HCT116 (cell line): ENCODE data around the gene ARSG. TPM values are rescaled to one million over a fixed set of nuclear protein-coding genes. Genes with fewer than 3 reads are reported as not detected.
"Not testable (repeated sequence)": the region's sequence is repeated elsewhere in the genome, so short reads cannot be mapped to it uniquely, and the experiment has no call there.

Experiments used
- ATAC-seq: fragments of 200-7000 bp; cut with Tn5 transposase; 2 replicates; pipeline ENCODE4 v1.9.1; 2020; ENCODE audit warnings: mild to moderate bottlenecking, moderate library complexity
- BruUV-seq: library from RNA; stranded (reverse); fragments of 400-500 nt; replicated peaks from 2 replicates; lab custom pipeline; 2021; lab: Mats Ljungman, UMichigan
- CTCF ChIA-PET: fragments of 300-600 bp; sonication (Branson Sonifier 250); formaldehyde crosslinking; loops from one replicate; lab custom pipeline; 2021; ENCODE audit warnings: antibody characterized with exemption; lab: Charles Lee
- POLR2A ChIA-PET: fragments of 300-600, 350-600 bp; sonication (Branson Sonifier 250); formaldehyde crosslinking; loops from one replicate; lab custom pipeline; 2021; ENCODE audit warnings: antibody characterized with exemption; lab: Charles Lee
- RAD21 ChIA-PET, 2 experiments: fragments of 300-600 bp; sonication (Branson Sonifier 250); formaldehyde crosslinking; loops; one replicate each; lab custom pipeline; 2023; ENCODE audit warnings: low total read pairs in 2 of 2; ENCODE audit not compliant: uncharacterized antibody in 2 of 2, unreplicated experiment in 2 of 2, low non-redundant PET in 1 of 2; lab: Charles Lee
- DNase-seq: peaks from one replicate; pipeline ENCODE4 v3.0.0-alpha.2; 2010; ENCODE audit warnings: low read depth, low spot score
- H2AFZ ChIP-seq: fragments of 200-600 bp; shearing (Covaris generic), sonication (generic); 2 replicates; pipeline ENCODE4 v1.6.1; 2017; ENCODE audit warnings: low read depth, mixed run types, mixed read lengths, antibody characterized with exemption, low read length; ENCODE audit not compliant: poor library complexity, severe bottlenecking
- H3K27ac ChIP-seq: 2 replicates; pipeline ENCODE4 v1.5.1; 2012; ENCODE audit warnings: low read depth, low read length
- H3K27me3 ChIP-seq: fragments of 200-600 bp; sonication (generic); 2 replicates; pipeline ENCODE4 v1.6.1; 2016; ENCODE audit warnings: mixed run types, low read length, mixed read lengths; ENCODE audit not compliant: insufficient read depth
- H3K36me3 ChIP-seq, 2 experiments: fragments of 200-500 bp in 1 of 2; fragments of 200-600 bp in 1 of 2; sonication (Bioruptor generic) in 1 of 2; sonication (generic) in 1 of 2; 2 replicates each; pipeline versions ENCODE4 v1.5.1 to v1.6.1; 2014 to 2016; ENCODE audit warnings: low read length in 2 of 2, inconsistent platforms in 1 of 2, mixed read lengths in 1 of 2, mixed run types in 1 of 2; ENCODE audit not compliant: insufficient read depth in 2 of 2, control insufficient read depth in 1 of 2
- H3K4me1 ChIP-seq, 2 experiments: fragments of 200-600 bp in 1 of 2; sonication (generic) in 1 of 2; 2 replicates each; pipeline versions ENCODE4 v1.5.1 to v1.6.1; 2012 to 2017; ENCODE audit warnings: low read length in 2 of 2, inconsistent platforms in 1 of 2, mild to moderate bottlenecking in 1 of 2, mixed read lengths in 1 of 2, mixed run types in 1 of 2, moderate library complexity in 1 of 2; ENCODE audit not compliant: insufficient read depth in 2 of 2, control insufficient read depth in 1 of 2
- H3K4me2 ChIP-seq: fragments of 200-600 bp; sonication (generic); 2 replicates; pipeline ENCODE4 v1.6.1; 2017; ENCODE audit warnings: mixed run types, low read length, mixed read lengths
- H3K4me3 ChIP-seq, 2 experiments: fragments of 200-600 bp in 1 of 2; sonication (generic) in 1 of 2; replicated peaks in 1 of 2; 2 replicates each; pipeline ENCODE4 v1.5.1; 2011 to 2016; ENCODE audit warnings: low read length in 2 of 2, control low read depth in 1 of 2, low read depth in 1 of 2, mild to moderate bottlenecking in 1 of 2, mixed read lengths in 1 of 2, mixed run types in 1 of 2
- H3K79me2 ChIP-seq: fragments of 200-600 bp; sonication (generic); 2 replicates; pipeline ENCODE4 v1.6.1; 2017; ENCODE audit warnings: mild to moderate bottlenecking, mixed run types, low read length, moderate library complexity, mixed read lengths; ENCODE audit not compliant: insufficient read depth
- H3K9ac ChIP-seq: fragments of 200-600 bp; sonication (generic); 2 replicates; pipeline ENCODE4 v1.6.1; 2016; ENCODE audit warnings: low read length, mixed read lengths
- H3K9me2 ChIP-seq: fragments of 200-600 bp; sonication (generic), shearing (Covaris generic); 2 replicates; pipeline ENCODE4 v1.6.1; 2017; ENCODE audit warnings: mixed run types, mild to moderate bottlenecking, moderate library complexity; ENCODE audit not compliant: insufficient read depth
- H3K9me3 ChIP-seq, 2 experiments: fragments of 200-500 bp in 1 of 2; fragments of 200-600 bp in 1 of 2; sonication (Bioruptor generic) in 1 of 2; sonication (generic) in 1 of 2; 2 replicates each; pipeline ENCODE4 v1.6.1; 2014 to 2017; ENCODE audit warnings: low read length in 2 of 2, mixed read lengths in 2 of 2, inconsistent platforms in 1 of 2, low read depth in 1 of 2, mild to moderate bottlenecking in 1 of 2, mixed run types in 1 of 2, moderate library complexity in 1 of 2; ENCODE audit not compliant: control insufficient read depth in 1 of 2, insufficient read depth in 1 of 2
- H4K20me1 ChIP-seq: fragments of 200-600 bp; sonication (generic), shearing (Covaris generic); 2 replicates; pipeline ENCODE4 v1.6.1; 2017; ENCODE audit warnings: mixed run types, mild to moderate bottlenecking, moderate library complexity; ENCODE audit not compliant: insufficient read depth
- intact Hi-C: fragments of 100-400 bp; cut with micrococcal nuclease; formaldehyde crosslinking; loops from 2 replicates; pipeline ENCODE4 v1.10.0; 2022
- total RNA-seq: library from RNA; stranded (reverse); gene quantifications from one replicate; pipeline ENCODE4 v1.2.1, GENCODE V29; 2021; ENCODE audit not compliant: unreplicated experiment

Gene ARSG
- total RNA-seq, 1 experiment from 2014 or later, result 17.1 TPM

DNA sequence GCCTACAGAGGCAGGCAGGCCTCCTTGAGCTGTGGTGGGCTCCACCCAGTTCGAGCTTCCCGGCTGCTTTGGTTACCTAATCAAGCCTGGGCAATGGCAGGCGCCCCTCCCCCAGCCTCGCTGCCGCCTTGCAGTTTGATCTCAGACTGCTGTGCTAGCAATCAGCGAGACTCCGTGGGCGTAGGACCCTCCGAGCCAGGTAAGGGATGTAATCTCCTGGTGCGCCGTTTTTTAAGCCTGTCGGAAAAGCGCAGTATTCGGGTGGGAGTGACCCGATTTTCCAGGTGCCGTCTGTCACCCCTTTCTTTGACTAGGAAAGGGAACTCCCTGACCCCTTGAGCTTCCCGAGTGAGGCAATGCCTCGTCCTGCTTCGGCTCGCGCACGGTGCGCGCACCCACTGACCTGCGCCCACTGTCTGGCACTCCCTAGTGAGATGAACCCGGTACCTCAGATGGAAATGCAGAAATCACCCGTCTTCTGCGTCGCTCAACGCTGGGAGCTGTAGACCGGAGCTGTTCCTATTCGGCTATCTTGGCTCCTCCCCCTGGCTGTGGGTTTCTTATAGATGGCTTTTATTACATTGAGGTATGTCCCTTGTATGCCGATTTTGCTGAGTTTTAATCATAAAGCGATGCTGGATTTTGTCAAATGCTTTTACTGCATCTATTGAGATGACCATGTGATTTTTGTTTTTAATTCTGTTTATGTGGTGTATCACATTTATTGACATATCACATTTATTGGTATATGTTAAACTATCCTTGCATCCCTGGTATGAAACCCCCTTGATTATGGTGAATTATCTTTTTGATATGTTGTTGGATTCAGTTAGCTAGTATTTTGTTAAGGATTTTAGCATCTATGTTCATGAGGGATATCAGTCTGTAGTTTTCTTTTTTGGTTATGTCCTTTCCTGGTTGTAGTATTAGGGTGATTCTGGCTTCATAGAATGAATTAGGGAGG lies 122.6 kb downstream of the ARSG start:
- POLR2A ChIA-PET, H4K20me1 ChIP-seq, BruUV-seq, H3K4me1 ChIP-seq, H3K79me2 ChIP-seq, CTCF ChIA-PET, H3K27ac ChIP-seq, H3K4me3 ChIP-seq, intact Hi-C loops, DNase-seq, H3K27me3 ChIP-seq, H3K9me3 ChIP-seq, H3K9me2 ChIP-seq, H3K36me3 ChIP-seq, H2AFZ ChIP-seq, ATAC-seq, H3K9ac ChIP-seq, H3K4me2 ChIP-seq: not testable (repeated sequence)
- RAD21 ChIA-PET, result interaction anchor here in 1 of 2 experiments (1.1 kb wide), 1 partner anchor 14 kb away, joined by 3 read pairs; no protein-coding TSS in a partner anchor

DNA sequence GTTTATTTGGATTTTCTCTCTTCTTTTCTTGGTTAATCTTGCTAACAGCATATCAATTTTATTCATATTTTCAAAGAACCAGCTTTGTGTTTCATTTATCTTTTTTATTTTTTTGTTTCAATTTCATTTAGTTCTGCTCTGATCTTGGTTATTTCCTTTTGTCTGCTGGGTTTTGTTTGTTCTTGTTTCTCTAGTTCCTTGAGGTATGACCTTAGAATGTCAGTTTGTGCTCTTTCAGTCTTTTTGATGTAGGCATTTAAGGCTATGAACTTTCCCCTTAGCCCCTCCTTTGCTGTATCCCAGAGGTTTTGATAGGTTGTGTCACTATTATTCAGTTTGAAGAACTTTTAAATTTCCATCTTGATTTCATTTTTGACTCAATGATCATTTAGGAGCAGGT lies 123.6 kb downstream of the ARSG start:
- ATAC-seq, H3K4me2 ChIP-seq, H3K4me1 ChIP-seq, DNase-seq, BruUV-seq, H3K9me2 ChIP-seq, H3K79me2 ChIP-seq, H3K36me3 ChIP-seq, intact Hi-C loops, H3K27me3 ChIP-seq, H4K20me1 ChIP-seq, H2AFZ ChIP-seq, POLR2A ChIA-PET, H3K9ac ChIP-seq, H3K9me3 ChIP-seq, H3K27ac ChIP-seq, H3K4me3 ChIP-seq: not testable (repeated sequence)
- ChIA-PET CTCF (interaction anchor here (2.5 kb wide), 1 partner anchor 16 kb away, joined by 8 read pairs; no protein-coding TSS in a partner anchor), RAD21 (interaction anchor here in 1 of 2 experiments (1.1 kb wide), 1 partner anchor 15 kb away, joined by 3 read pairs; no protein-coding TSS in a partner anchor)
